HG03139 (cell line): ENCODE data around the gene TMPRSS9.

Source experiments
- ATAC-seq: cut with Tn5 transposase; IDR thresholded peaks from one replicate; pipeline ENCODE4 v1.9.1; 2021; ENCODE audit not compliant: unreplicated experiment

Gene TMPRSS9

DNA sequence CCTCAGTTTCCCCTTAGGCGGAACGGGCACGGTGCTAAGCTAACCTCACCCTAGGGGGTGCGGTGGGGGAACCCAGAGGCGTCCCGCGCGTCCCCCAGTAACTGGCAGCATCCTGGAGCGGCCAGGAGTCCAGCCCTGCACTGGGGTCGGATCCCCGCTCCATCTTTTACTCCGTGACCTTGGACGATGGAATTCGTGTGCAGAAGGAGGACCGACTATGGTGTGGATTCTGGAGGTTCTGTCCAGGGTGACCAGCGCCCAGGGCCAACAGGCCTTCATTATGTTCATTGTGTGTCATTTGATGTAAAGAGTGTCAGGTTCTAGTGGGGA lies 31.0 kb upstream of the TMPRSS9 start:
- ATAC-seq, result no peak

DNA sequence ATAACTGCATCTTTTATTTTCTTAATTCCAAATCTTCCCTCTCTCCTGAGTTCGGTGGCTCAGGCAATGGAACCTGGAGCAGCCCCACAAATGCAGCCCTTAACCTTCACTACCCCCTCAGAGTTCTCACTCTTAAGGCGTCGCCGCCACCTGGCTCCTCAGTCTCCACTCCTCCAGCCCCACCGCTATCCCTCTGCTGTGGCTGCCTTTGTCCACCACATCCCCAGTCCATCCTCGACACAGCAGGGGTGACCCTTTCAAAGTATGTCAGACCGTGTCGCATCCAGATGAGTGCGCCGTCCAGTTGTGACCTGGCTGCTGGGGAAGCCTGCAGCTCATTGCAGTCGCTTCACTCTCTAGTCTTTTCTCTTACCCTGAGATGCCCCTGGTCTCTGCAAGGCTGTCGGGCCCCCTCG lies 30.6 kb upstream of the TMPRSS9 start:
- ATAC-seq, result no peak

DNA sequence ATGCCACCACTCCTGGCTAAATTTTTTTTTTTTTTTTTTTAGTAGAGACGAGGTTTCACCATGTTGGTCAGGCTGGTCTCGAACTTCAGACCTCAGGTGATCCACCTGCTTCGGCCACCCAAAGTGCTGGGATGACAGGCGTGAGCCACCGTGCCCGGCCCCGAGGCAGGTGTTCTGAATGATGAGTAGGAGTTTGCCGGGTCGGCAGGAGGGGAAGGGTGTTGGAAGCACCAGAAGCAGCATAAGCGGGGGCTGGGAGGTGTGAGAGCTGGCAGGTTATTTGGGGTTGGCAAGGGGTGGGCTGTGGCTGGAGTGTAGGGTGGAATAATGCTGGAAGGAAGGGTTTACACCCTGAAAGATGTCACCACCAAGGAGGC lies 29.8 kb upstream of the TMPRSS9 start:
- no peak for ATAC-seq

DNA sequence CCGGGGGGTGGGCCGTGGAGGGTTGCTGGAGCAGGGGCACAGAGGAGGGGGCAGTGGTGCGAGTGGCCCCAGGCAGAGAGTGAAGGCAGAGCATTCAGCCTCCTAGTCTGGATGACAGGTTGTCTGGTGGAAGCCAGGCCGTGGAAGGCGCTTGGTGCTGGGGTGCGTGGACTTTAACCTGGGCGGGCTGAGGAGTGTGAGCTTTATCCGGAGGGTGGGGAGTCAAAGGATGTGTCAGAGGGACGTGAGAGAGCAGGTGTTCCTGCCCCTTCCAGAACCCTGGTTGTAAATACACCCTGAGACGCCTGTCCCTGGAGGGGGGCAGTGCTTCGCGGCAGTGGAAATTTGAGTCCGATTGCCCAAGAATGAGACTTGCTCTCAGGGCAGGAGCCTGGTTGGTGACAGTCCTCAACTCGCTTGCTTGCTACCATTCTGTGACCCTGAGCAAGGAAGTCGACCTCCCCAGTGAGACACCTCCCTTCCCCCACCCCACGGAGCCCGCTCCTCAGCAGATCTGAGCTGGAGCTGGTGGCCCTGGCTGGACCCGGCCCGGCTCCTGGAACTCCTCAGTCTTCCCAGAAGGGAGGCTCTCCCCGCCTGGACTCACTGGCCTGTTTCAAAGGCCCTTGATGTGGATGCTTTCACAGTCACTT lies 29.3 kb upstream of the TMPRSS9 start:
- ATAC-seq, result no peak

DNA sequence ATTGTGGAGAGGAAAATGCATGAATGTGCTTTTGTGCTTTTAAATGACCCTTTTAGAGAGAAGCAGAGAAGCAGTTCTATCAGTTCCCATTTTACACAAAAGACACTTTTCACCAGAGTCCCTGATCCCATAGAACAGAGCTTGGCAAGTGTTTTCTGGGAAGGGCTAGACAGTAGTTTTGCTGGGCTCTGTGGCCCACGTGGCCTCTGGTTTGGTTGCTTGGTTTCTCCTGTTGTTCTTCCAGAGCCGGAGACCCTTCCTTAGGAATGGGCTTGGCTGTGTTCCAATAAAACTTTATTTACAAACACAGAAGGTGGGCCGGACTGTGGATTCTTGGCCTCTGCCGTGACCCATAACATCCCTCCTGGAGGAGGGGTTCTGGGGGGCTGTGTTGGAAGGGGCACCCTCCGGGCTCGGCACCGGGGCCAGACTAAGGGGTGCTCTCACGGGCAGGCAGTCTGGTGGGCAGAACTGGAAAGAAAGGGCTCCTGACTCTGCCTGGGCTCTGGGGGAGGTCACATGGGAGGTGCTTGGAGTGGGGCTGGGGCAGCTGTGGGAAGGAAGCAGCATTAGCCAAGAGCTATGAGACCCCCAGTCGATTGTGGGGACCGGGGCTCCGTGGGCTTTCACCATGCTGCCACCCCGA lies 28.3 kb upstream of the TMPRSS9 start:
- ATAC-seq, result no peak

DNA sequence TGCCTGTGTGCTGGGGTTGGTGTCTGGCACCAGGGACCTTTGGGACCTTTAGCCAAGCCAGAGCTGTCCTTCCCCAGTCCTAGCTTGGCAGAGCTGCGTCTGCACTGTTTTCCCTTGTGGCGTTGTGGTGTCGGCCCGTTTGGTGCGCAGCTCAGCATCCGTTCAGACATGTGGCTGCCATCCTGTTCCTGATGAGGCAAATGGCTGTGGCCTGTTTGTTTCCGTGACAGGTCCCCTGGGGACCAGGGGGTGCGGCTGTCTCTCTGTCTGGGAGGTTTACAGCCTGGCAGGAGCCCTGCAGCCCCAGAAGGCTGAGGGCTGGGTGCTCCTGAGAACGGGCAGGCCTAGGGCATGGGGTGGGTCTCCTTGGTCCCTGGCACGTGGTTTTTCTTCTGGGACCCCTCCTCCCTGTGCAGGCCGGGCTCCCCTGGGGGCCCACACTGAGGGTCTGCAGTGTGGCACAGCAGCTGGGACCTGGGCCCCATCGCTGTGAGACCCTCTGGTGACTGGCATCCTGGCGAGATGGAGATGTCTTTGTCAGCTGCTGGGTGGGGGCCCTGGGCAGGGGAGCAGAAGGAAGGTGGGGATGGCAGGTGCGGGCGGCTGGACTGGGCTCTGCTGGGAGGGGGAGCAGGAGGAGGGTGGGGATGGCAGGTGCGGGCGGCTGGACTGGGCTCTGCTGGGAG lies 27.6 kb upstream of the TMPRSS9 start:
- no peak for ATAC-seq

DNA sequence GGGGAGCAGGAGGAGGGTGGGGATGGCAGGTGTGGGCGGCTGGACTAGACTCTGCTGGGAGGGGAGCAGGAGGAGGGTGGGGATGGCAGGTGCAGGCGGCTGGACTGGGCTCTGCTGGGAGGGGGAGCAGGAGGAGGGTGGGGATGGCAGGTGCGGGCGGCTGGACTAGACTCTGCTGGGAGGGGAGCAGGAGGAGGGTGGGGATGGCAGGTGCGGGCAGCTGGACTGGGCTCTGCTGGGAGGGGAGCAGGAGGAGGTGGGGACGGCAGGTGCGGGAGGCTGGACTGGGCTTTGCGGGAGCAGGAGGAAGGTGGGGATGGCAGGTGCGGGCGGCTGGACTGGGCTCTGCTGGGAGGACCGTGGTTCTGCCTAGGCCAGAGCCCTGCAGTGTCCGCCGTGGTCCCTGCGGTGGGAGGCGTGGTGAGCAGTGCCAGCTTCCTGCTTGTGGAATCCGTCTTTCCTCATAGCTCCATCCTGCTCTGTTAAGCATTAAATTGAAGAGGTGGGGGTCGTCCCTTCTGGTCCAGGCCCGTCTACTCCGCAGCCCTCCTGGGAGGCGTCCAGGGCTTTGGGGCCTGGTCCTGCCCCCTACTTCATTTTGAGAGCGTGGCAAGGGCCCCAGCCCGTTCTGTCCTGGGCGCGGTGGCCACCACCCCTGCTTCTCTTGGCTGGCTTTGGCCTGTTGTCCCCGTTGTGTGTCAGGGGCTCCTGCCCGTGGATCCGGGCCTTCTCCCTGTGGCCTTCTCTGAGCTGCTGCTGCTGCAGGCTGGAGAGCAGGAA lies 26.8 kb upstream of the TMPRSS9 start:
- no peak for ATAC-seq

DNA sequence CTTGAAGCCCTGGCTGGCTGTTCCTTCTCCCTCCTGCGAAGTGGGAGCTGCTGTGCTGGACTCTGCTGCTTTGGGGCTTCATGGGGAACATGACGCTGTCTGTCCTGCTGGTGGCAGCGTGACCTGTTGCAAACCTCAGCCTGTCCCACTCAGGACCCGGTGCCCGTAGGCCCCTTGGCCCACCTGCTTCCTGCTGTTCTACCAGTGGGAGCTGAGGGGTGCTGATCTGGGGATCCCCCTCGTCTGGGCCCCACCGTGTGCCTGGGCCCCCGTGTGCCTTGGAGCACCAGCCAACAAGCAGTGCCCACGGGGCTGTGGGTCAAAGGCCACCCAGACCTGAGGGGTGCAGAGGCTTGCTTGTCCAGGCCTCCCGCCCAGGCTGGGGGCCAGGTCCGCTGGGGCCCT lies 26.3 kb upstream of the TMPRSS9 start:
- ATAC-seq, result no peak

DNA sequence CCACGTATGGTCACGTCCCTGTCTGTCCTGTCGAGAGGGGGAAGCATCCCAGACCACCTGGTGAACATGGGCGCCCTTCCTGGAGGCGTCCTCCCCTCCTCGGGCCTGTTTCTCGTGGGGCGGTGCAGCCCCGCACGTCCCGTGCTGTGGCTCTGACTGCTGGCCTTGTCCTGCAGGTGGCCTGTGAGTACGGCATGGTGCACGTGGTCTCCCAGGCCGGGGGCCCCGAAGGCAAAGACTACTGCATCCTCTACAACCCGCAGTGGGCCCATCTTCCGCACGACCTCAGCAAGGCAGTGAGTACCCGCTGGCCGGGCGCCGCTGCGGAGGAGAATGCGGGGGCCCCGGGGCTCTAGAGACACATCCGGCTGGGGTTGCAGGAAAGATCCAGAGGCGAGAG lies 25.6 kb upstream of the TMPRSS9 start:
- no peak for ATAC-seq

DNA sequence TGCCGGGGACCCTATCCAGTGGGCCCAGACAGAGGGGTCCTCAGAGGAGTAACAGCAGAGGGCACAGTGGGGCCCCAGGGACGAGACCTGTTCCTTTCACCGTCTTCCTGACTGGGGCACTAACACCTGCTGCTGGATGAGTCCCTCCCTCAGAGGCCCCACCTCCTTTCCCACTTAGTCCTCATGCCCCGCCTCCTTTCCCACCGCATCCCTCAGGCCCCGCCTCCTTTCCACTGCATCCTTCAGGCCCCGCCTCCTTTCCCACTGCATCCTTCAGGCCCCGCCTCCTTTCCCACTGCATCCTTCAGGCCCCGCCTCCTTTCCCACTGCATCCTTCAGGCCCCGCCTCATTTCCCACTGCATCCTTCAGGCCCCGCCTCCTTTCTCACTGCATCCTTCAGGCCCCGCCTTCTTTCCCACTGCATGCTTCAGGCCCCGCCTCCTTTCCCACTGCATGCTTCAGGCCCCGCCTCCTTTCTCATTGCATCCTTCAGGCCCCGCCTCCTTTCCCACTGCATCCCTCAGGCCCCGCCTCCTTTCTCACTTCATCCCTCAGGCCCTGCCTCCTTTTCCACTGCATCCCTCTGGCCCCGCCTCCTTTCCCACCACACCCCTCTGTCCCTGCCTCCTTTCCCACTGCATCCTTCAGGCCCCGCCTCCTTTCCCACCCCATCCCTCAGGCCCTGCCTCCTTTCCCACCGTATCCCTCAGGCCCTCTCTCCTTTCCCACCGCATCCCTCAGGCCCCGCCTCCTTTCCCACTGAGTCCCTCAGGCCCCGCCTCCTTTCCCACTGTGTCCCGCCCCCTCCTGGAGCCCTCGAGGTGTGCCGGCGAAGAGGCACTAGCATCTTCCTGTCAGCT lies 24.8 kb upstream of the TMPRSS9 start:
- no peak for ATAC-seq

DNA sequence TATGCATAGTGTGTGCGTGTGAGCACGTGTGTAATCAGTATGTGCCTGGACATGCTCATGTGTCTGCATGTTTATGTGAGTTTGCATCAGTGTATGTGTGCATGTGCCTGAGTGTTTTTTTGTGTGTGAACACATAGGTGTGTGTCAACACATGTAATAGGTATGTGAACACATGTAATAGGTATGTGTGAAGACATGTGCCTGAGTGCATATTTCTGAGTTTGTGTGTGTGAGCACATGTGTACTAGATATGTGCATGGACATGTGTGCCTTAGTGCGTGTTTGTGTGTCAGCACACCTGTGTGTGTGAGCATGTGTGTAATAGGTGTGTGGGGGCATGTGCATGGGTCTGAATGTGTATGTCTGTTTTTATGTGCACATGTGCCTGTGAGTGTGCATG lies 24.2 kb upstream of the TMPRSS9 start:
- no peak for ATAC-seq

DNA sequence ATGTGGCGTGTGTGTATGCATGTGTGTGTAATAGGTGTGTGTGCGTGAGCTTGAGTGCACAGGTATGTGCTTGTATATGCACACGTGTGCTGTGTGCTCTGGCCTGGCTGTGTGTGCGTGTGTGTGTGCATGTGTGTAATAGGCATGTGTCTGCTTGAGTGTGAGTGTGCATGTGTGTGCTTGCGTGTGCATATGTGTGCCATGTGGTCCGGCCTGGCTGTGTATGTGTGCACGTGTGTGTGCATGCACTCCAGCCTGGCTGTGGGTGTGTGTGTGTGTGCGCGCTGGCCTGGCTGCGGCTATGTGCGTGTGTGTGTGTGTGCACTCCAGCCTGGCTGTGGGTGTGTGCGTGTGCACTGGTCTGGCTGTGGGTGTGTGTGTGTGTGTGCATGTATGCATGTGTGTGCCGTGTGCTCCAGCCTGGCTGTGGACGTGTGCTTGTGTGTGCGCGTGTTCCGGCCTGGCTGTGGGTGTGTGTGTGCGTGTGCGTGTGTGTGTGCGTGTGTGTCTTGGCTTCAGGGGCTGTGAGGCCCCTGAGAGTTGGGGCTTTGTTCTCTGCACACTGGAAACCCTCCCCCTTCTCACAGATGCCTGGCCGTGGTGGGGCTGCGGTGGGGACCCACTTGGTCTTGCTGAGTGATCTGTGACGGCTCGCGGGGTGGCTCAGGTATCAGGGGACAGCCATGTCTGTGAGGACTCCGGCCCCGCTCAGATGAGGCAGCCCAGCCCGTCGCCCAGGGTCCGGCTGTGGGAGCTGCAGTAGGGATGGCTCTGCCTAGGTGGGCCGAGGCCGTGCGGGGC lies 23.3 kb upstream of the TMPRSS9 start:
- no peak for ATAC-seq

DNA sequence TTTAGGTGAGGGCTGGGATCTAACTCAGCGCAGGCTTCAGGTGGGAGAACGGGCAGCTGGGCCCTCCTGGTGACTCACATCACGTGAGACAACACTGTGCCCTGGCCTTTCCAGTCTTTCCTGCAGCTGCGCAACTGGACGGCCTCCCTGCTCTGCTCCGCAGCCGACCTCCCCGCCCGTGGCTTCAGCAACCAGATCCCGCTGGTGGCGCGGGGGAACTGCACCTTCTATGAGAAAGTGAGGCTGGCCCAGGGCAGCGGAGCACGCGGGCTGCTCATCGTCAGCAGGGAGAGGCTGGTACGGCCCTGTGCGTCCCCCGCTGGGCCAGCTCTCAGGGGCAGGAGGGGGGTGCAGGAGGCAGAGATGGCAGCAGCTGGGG lies 22.7 kb upstream of the TMPRSS9 start:
- no peak for ATAC-seq

DNA sequence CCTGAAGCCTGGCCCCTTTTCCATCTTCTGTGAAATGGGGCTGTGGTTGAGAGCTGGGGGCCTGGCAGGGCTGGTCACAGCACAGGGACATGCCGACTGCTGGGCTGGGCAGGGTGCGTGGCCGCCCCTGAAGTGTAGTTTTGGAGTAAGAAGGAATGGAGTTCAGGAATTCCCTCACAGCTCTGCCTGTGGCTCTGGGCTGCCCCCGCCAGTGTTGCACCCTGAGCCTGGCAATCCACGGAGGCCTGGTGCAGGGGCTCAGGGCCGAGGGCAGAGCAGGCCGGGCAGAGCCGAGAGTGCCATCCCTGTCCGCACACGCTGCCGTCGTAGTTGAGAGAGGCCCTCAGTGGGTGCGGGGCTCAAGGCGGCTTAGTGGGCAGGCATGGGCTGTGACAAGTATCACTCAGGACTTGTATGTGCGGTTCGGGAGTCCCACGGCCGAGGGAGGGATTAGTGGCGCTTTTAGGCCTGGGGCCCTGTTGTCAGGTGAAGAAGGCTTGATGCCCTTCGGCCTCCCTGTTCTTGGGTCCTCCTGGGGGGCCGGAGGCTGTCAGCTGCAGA lies 21.9 kb upstream of the TMPRSS9 start:
- no peak for ATAC-seq

DNA sequence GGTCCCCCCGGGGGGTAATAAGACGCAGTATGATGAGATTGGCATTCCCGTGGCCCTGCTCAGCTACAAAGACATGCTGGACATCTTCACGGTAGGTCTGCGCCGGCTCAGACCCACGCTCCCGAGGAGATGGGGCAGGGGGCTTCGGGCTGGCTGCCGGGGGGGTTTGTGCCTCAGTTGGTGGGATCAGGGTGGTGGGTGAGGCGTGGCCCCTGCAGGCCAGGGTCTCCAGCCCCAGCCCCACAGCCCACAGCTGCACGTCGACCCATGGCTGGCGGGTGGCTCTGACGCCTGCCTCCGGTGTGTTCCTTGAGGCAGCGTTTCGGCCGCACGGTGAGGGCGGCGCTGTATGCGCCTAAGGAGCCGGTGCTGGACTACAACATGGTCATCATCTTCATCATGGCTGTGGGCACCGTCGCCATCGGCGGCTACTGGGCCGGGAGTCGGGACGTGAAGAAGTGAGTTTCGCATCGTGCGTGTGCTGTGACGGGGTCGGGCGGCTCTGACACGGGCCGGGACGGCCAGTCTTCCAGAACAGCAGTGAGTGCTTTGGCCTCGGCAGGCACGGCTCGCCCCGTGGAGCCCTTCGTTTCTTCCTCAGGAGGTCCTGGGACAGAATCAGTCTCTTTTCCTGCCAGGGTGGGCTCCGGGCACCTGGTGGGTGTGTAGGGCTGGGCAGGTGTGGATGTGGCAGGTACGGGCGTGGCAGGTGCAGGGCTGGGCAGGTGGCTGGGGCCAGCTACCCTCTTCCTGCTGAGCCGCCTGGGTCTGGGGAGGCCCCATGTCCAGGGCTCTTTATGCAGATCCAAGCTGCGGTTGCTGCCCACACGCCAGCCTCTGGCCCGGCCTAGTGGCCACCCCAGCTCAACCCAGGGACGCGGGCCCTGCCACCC lies 21.1 kb upstream of the TMPRSS9 start:
- ATAC-seq, result no peak

DNA sequence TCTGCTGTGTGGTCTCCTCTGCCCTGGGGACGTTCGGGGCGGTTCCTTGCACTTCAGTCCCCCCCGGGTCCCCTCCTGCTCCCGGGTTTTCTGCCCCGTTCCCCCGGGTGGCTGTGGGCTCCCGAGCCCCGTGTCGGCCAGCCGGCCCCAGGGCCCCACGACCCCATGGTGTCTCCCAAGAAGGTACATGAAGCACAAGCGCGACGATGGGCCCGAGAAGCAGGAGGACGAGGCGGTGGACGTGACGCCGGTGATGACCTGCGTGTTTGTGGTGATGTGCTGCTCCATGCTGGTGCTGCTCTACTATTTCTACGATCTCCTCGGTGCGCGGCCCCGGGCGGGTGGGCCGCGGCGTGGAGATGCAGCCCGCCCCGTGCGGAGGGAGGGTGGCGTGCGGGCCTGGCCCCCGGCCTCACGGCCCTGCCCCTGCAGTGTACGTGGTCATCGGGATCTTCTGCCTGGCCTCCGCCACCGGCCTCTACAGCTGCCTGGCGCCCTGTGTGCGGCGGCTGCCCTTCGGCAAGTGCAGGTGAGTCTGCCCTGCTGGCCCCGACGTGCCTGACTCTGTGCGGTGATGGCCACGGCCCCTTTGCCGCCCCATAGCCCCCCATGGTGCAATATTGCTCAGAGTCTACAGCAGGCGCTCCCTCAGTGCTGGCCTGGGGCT lies 20.3 kb upstream of the TMPRSS9 start:
- ATAC-seq, result no peak

DNA sequence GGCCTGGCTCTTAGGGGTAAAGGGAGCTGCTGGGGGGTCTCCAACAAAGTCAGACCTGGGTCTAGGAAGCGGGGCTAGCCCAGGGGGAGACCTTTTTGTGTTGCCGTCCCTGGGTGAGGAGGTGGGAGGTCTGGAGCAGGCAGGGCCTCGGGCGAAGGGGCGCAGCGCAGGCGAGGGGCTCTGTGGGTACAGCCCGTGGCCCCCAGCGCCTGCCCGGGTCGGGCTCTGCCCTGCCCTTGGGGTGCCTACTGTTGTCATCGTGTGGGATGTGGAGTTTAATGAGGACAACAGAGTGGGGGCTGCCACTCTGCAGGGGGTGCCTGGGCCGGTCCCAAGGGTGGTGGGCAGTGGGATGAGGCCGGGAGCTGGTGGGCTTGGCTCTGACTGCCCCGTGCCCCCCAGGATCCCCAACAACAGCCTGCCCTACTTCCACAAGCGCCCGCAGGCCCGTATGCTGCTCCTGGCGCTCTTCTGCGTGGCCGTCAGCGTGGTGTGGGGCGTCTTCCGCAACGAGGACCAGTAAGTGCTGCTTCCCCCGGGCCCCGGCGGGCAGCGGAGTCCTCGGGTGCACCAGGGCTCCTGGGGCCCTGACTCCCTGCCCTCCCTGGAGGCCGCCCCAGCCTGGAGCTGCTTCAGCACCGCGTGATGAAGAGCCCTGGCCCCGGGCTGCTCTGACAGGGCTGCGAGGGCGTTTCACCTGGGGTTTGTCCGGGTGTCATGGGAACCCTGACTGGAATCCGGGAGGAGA lies 19.4 kb upstream of the TMPRSS9 start:
- no peak for ATAC-seq
